Bronchial epithelial cell (primary cell): ENCODE results near the gene PLG. TPM values are rescaled to one million over a fixed set of nuclear protein-coding genes. Genes with fewer than 3 reads are reported as not detected.
"Not testable (repeated sequence)": the region's sequence is repeated elsewhere in the genome, so short reads cannot be mapped to it uniquely, and the experiment has no call there.

ENCODE experiments used
- DNase-seq: peaks from one replicate; pipeline ENCODE4 v3.0.0-alpha.2; 2010; ENCODE audit warnings: low read depth
- FAIRE-seq: peaks from 2 replicates; lab custom pipeline; 2011; peaks lifted over from hg19 to GRCh38; lab: Jason Lieb, UNC
- H3K27me3 ChIP-seq: 2 replicates; pipeline ENCODE4 v1.5.1; 2011; ENCODE audit warnings: low read length; ENCODE audit not compliant: control insufficient read depth, insufficient read depth
- H3K36me3 ChIP-seq: 2 replicates; pipeline ENCODE4 v1.5.1; 2011; ENCODE audit warnings: low read length; ENCODE audit not compliant: control insufficient read depth, insufficient read depth
- H3K4me3 ChIP-seq: 2 replicates; pipeline ENCODE4 v1.5.1; 2011; ENCODE audit warnings: mild to moderate bottlenecking, low read depth, low read length, control low read depth
- total RNA-seq: library from RNA; depleted of rRNA; stranded (reverse); fragments of >200 nt; gene quantifications from 2 replicates; pipeline ENCODE4 v1.2.1, GENCODE V29; 2014
- TF ChIP-seq, protein P1 (sequence below): IDR thresholded peaks from 2 replicates; pipeline ENCODE4 v1.5.1; 2011; ENCODE audit warnings: mild to moderate bottlenecking, moderate library complexity, low read length, control low read depth, inconsistent platforms; ENCODE audit not compliant: insufficient read depth, severe bottlenecking

PLG gene
- total RNA-seq, 1 donor from 2014 or later = not detected

DNA sequence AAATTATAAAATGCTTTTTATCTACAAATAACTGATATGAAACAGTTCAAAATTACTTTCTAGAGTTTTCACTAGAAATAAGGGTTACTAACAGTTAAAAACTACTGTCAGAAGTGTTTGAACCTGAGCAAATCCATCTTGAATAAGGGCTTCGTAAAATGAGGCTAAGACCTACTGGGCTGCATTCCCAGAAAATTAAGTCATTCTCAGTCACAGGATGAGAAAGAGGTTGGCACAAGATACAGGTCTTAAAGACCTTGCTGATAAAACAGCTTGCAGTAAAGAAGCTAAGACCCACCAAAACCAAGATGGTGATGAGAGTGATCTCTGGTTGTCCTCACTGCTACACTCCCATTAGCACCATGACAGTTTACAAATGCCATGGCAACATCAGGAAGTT is 93.7 kb downstream of the PLG start:
- Histone ChIP-seq H3K36me3 (no peaks in the 10 kb centered on the region), H3K27me3 (no peaks in the 10 kb centered on the region), H3K4me3 (no peak overlapping the region)
- TF ChIP-seq, protein P1, sequence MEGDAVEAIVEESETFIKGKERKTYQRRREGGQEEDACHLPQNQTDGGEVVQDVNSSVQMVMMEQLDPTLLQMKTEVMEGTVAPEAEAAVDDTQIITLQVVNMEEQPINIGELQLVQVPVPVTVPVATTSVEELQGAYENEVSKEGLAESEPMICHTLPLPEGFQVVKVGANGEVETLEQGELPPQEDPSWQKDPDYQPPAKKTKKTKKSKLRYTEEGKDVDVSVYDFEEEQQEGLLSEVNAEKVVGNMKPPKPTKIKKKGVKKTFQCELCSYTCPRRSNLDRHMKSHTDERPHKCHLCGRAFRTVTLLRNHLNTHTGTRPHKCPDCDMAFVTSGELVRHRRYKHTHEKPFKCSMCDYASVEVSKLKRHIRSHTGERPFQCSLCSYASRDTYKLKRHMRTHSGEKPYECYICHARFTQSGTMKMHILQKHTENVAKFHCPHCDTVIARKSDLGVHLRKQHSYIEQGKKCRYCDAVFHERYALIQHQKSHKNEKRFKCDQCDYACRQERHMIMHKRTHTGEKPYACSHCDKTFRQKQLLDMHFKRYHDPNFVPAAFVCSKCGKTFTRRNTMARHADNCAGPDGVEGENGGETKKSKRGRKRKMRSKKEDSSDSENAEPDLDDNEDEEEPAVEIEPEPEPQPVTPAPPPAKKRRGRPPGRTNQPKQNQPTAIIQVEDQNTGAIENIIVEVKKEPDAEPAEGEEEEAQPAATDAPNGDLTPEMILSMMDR = no peak
- FAIRE-seq (no peak), DNase-seq (peak; percentile 89)

DNA sequence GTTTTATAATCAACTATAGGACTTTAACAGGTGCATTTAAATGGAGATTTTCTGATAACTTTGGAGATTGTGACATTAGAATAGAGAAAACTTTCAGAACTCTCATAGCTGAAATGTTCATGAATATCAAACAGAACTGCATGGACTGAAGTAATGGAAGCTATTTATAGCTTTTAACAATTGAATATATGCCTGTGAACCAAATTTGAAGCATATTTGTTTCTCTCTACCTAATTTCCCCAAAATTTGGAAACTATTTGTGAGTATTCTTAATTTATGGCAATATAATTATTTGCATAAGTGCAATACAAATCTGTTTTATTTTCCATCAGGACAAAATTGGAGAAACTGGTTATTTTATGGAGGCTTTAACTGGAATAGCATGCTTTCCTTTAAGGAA is 96.6 kb downstream of the PLG start:
- FAIRE-seq (no peak), DNase-seq (no peak)
- Histone ChIP-seq H3K36me3 (no peaks in the 10 kb centered on the region), H3K4me3 (no peak overlapping the region), H3K27me3 (no peaks in the 10 kb centered on the region)
- TF ChIP-seq, protein P1 = no peak

DNA sequence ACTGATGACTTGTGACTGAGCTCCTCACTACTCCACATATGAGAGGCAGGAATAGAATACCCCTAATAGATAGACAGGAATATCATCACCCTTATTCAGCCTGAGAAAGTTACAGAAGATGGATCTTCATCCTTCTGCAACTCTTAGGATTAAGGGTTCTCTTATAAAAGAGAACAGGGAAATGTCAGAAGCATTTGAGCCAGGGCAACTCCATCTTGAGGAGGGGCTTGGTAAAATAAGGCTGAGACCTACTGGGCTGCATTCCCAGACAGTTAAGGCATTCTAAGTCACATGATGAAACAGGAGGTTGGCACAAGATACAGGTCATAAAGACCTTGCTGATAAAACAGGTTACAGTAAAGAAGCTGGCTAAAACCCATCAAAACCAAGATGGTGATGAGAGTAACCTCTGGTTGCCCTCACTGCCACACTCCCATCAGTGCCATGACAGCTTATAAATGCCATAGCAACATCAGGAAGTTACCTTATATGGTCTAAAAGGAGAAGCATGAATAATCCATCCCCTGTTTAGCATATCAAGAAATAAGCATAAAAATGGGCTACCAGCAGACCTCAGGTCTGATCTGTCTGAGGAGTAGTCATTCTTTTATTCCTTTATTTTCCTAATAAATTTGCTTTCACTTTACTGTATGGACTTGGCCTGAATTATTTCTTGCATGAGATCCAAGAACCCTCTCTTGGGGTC is 97.9 kb downstream of the PLG start:
- TF ChIP-seq, protein P1 = no peak
- no peaks in the 10 kb centered on the region for H3K27me3 ChIP-seq
- FAIRE-seq = no peak
- no peak overlapping the region for H3K4me3 ChIP-seq
- DNase-seq = no peak
- H3K36me3 ChIP-seq = no peaks in the 10 kb centered on the region

DNA sequence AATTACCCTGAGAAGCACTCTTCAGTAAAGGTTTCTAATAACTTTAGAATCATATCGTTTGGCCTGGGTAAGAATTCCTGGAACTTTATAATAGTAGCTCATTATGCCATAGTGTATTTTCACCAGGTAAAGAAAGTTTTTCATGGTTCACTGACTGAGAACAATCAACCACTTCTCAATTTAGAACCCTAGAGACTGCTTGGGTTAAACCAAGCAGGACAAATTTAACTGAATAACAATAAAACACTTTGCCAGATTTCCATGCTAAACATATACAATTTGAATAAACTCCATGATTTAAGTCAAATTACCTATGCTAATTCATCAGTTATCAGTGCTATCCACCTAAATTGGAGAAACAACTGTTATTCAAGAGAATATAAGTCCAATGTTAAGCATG is 99.4 kb downstream of the PLG start:
- no peak for FAIRE-seq
- Histone ChIP-seq H3K4me3 (no peak overlapping the region), H3K36me3 (no peaks in the 10 kb centered on the region), H3K27me3 (no peaks in the 10 kb centered on the region)
- TF ChIP-seq, protein P1 = no peak
- DNase-seq = no peak

DNA sequence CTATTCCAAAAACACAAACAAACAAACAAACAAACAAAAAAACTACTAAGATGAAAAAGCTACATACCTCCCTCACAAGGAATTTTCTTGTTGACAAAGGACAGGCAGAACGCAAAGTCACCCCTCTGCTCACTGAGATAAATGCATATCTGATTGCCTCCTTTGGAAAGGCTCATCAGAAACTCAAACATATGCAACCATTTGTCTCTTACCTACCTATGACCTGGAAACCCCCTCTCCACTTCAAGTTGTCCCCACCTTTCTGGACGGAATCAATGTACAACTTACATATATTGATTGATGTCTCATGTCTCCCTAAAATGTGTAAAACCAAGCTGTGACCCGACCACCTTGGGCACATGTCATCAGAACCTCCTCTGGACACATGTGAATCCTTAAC is 100.0 kb downstream of the PLG start:
- FAIRE-seq, DNase-seq, H3K27me3 ChIP-seq, H3K4me3 ChIP-seq, H3K36me3 ChIP-seq: not testable (repeated sequence)

Other genes starting within 250 kb of the PLG start
- 0.26 TPM in 2 replicates for gene LPA, start 38.0 kb upstream of the PLG start, total RNA-seq